Endodermal cell (in vitro differentiated cells): ENCODE data around the gene MTFR1L. TPM values are rescaled to one million over a fixed set of nuclear protein-coding genes. Genes with fewer than 3 reads are reported as not detected.

ENCODE experiments used
- DNase-seq: peaks from one replicate; pipeline ENCODE4 v3.0.0-alpha.2; 2017
- H3K27ac ChIP-seq: 2 replicates; pipeline ENCODE4 v1.5.1; 2013; ENCODE audit warnings: mild to moderate bottlenecking, low read depth, low read length, moderate library complexity
- H3K27me3 ChIP-seq: 2 replicates; pipeline ENCODE4 v1.6.1; 2013; ENCODE audit warnings: mild to moderate bottlenecking, low read length, moderate library complexity; ENCODE audit not compliant: insufficient read depth, control insufficient read depth, poor library complexity, severe bottlenecking
- H3K36me3 ChIP-seq: 2 replicates; pipeline ENCODE4 v1.7.0; 2013; ENCODE audit warnings: mild to moderate bottlenecking, low read length, moderate library complexity; ENCODE audit not compliant: control insufficient read depth, insufficient read depth
- H3K4me1 ChIP-seq: one replicate; pipeline ENCODE4 v1.7.0; 2013; ENCODE audit warnings: low read length; ENCODE audit not compliant: control insufficient read depth, insufficient read depth
- H3K4me3 ChIP-seq: 2 replicates; pipeline ENCODE4 v1.5.1; 2013; ENCODE audit warnings: mild to moderate bottlenecking, low read length, moderate library complexity
- H3K9ac ChIP-seq: 2 replicates; pipeline ENCODE4 v1.6.1; 2013; ENCODE audit warnings: mild to moderate bottlenecking, low read length, moderate library complexity; ENCODE audit not compliant: poor library complexity, severe bottlenecking; ENCODE audit errors: extremely low read depth
- H3K9me3 ChIP-seq: 2 replicates; pipeline ENCODE4 v1.6.1; 2013; ENCODE audit warnings: mild to moderate bottlenecking, low read length, moderate library complexity; ENCODE audit not compliant: control insufficient read depth
- H3K27ac Mint-ChIP-seq: 2 replicates; pipeline ENCODE4 v1.8.0; 2020; ENCODE audit warnings: mixed read lengths
- H3K27me3 Mint-ChIP-seq: 2 replicates; pipeline ENCODE4 v1.8.0; 2021; ENCODE audit warnings: mild to moderate bottlenecking, mixed read lengths; ENCODE audit not compliant: insufficient read depth
- H3K36me3 Mint-ChIP-seq: 2 replicates; pipeline ENCODE4 v1.8.0; 2020; ENCODE audit warnings: low read depth, mixed read lengths
- H3K4me1 Mint-ChIP-seq: 2 replicates; pipeline ENCODE4 v1.8.0; 2020; ENCODE audit warnings: mixed read lengths
- H3K4me3 Mint-ChIP-seq: 2 replicates; pipeline ENCODE4 v1.8.0; 2020; ENCODE audit warnings: mild to moderate bottlenecking, moderate library complexity, mixed read lengths
- H3K9me3 Mint-ChIP-seq: 2 replicates; pipeline ENCODE4 v1.8.0; 2020; ENCODE audit warnings: mild to moderate bottlenecking, mixed read lengths
- CTCF ChIP-seq: fragments of 200-600 bp; sonication (generic); conservative IDR thresholded peaks from 2 replicates; pipeline ENCODE4 v1.5.0; 2021; ENCODE audit warnings: antibody characterized with exemption, mild to moderate bottlenecking
- WGBS, 2 experiments: methylation state at CpG; one replicate each; pipeline versions ENCODE4 v1.1.5 to v1.1.7; 2013; ENCODE audit warnings: missing lambda C conversion rate in 2 of 2, mixed read lengths in 1 of 2; ENCODE audit not compliant: insufficient coverage in 1 of 2, insufficient read length in 1 of 2; 5-methylcytosine and 5-hydroxymethylcytosine counted together
- total RNA-seq, 2 donors: library from RNA; stranded (reverse); fragmentation: NEBNext Ultra II Directional in 1 of 2; extraction: Animal tissue kit (Norgen Biotek cat#: 25700) in 1 of 2; gene quantifications; 2 replicates in 1 of 2; 3 replicates in 1 of 2; pipeline ENCODE4 v1.2.1, GENCODE V29; 2021

MTFR1L gene
- total RNA-seq, 2 donors from 2014 or later: 31.6 to 36.2 TPM

- Histone ChIP-seq H3K27me3 (no peaks in the 10 kb centered on the region), H3K9me3 (no peaks in the 10 kb centered on the region), H3K9ac (peak overlapping the region; percentile 25), H3K4me1 (peaks cover 3% of the 10 kb centered on the region), H3K36me3 (peaks cover 8% of the 10 kb centered on the region), H3K27ac (no peak overlapping the region), H3K4me3 (peak overlapping the region; percentile 76)
- Mint-ChIP-seq H3K27me3 (peaks cover 19% of the 10 kb centered on the region), H3K27ac (peak overlapping the region; percentile 87), H3K4me3 (peak overlapping the region; percentile 71), H3K9me3 (no peaks in the 10 kb centered on the region), H3K36me3 (no peaks in the 10 kb centered on the region), H3K4me1 (peaks cover 9% of the 10 kb centered on the region)
- 55 to 57% methylated on average over 4 to 8 of the region's 8 CpGs for WGBS, 2 experiments
- no peak for DNase-seq
- no peak for TF ChIP-seq CTCF
Measured at GRCh38 chr1:25874635-25875153, 54.9 kb downstream of the MTFR1L start.

GRCh38 chr1:25875154-25875855, 55.6 kb downstream of the MTFR1L start, which contains the start of gene PAQR7:
PAQR7 (minus strand) TSS chr1:25875708; CDS start chr1:25863839, 11,869 bp downstream.
- Mint-ChIP-seq H3K4me3 (peak within 1 kb of the TSS; percentile 71), H3K4me1 (peaks cover 9% of the 10 kb centered on the region), H3K36me3 (no peaks in the 10 kb centered on the region), H3K9me3 (no peaks in the 10 kb centered on the region), H3K27ac (peak within 1 kb of the TSS; percentile 88), H3K27me3 (peaks cover 22% of the 10 kb centered on the region)
- DNase-seq: peak; percentile 90
- Histone ChIP-seq H3K36me3 (peaks cover 3% of the 10 kb centered on the region), H3K9me3 (no peaks in the 10 kb centered on the region), H3K4me3 (peak within 1 kb of the TSS; percentile 76), H3K4me1 (peaks cover 3% of the 10 kb centered on the region), H3K27me3 (no peaks in the 10 kb centered on the region), H3K27ac (no peak within 1 kb of the TSS), H3K9ac (peak within 1 kb of the TSS; percentile 59)
- peak; percentile 47 for TF ChIP-seq CTCF
- WGBS, 2 experiments: 1 to 2% methylated on average over 24 to 75 of the region's 75 CpGs

GRCh38 chr1:25875856-25876692, 56.3 kb downstream of the MTFR1L start:
- peaks cover 23% of the 10 kb centered on the region for H3K27me3 Mint-ChIP-seq
- H3K36me3 Mint-ChIP-seq: no peaks in the 10 kb centered on the region
- H3K4me1 Mint-ChIP-seq: peaks cover 9% of the 10 kb centered on the region
- peak overlapping the region; percentile 71 for H3K4me3 Mint-ChIP-seq
- Histone ChIP-seq H3K4me1 (peaks cover 3% of the 10 kb centered on the region), H3K4me3 (peak overlapping the region; percentile 76), H3K9me3 (no peaks in the 10 kb centered on the region), H3K27ac (no peak overlapping the region), H3K36me3 (no peaks in the 10 kb centered on the region), H3K9ac (peak overlapping the region; percentile 59), H3K27me3 (no peaks in the 10 kb centered on the region)
- WGBS, 2 experiments: 16 to 37% methylated on average over 12 to 31 of the region's 32 CpGs
- no peaks in the 10 kb centered on the region for H3K9me3 Mint-ChIP-seq
- peak; percentile 91 for DNase-seq
- H3K27ac Mint-ChIP-seq: peak overlapping the region; percentile 88
- no peak for TF ChIP-seq CTCF
